Kasumi-1 (cell line): ENCODE data around the gene MMP7.
A peak's percentile ranks its signal among the peaks of the same experiment; 100 is the strongest.
"Not testable (repeated sequence)": the region's sequence is repeated elsewhere in the genome, so short reads cannot be mapped to it uniquely, and the experiment has no call there.

Experiments used
- DNase-seq, 2 experiments: peaks; one replicate each; lab custom pipeline; 2025; lab: John Stamatoyannopoulos, UW

The MMP7 gene

DNA sequence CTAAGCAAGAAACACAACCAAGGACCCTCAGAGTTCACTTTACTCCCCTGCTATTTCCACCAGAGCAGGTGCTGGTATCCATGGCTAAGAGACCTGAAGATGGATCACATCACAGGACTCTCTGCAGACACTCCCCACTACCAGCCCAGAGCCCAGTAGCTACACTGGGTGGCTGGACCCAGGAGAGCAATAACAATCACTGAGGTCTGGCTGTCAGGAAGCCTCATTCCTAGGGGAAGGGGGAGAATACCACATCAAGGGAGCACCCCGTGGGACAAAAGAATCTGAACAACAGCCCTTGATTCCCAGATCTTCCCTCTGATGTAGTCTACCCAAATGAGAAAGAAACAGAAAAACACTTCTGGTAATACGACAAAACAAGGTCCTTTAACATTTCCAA lies 9.0 kb upstream of the MMP7 start:
- DNase-seq = no peak

DNA sequence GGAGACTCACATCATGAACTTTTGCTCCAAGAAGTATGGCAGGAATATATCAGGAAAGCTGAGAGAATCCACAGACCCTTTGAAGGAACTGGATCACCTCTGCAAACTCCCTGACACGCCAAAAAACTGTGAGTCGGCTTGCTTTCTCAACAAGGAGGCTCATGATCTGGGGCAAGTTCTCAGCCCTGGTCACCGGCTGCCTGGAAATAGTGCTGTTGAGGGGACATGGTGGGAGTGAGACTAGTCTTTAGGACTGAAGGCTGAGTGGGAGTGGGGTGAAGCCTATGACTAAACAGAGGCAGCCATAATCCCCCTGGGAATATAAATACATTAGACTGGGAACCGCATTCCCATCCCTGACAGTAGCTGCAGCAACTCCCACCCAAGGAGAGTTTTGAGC lies 8.4 kb upstream of the MMP7 start:
- DNase-seq = no peak

DNA sequence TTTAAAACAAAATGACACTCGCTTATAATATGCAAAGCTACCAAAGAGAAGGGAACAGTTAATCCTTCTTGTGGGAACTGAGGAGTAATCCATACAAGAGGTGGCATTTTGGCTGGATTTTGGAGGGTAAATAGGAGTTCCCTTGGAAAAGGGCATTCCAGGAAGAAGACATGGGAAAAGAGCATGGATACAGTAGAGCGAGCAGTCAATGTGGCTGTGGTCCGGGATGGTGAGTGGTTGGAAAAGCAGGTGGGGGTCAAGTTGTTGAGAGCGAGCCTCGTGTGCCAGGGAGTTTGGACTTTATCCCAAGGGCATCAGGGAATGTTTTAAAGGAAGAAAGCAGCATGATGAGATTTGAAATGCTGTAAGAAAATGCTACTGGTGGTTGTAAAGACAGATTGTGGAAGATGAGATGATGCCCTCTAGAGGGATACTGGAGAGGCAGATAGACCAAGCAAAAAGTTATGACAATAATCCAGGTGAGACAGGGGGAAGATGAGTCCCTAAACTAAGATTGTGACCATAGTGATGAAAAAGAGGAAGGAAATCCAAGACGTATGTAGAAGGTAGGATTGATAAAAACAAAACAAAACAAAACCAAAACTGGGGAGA lies 3.8 kb upstream of the MMP7 start:
- DNase-seq = peak in 1 of 2 experiments; percentile 18

DNA sequence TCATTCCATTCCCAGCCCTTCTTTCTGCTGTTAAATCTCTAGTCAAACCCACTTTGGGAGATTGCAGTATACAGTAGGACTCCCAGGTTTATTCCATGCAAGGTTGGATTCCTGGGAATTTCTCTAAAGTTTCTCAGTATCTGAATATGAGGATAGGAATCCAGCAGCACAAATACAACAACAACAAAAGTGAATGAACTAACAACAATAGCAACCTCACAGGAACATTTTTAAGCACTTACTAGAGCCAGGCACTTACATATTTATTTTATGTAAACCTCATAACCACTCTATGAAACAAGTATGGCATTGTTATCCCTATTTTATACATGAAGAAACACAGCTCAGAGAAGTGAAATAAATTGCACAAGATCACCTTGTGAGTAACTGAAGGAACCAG lies 1.9 kb downstream of the MMP7 start:
- DNase-seq = no peak

DNA sequence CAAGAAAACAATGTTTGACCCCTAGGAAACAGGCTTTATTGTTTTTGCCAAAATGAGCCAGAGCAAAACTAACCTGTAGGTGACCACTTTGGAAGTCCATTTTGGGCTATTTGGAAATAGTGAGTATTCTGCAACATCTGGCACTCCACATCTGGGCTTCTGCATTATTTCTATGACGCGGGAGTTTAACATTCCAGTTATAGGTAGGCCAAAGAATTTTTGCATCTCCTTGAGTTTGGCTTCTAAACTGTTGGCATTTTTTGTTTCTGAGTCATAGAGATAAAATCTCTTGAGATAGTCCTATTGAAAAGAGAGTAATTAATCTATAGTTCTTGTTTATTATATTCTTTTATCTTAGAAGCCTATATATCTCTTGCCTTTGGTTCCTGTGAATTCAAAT lies 2.9 kb downstream of the MMP7 start:
- DNase-seq = no peak

DNA sequence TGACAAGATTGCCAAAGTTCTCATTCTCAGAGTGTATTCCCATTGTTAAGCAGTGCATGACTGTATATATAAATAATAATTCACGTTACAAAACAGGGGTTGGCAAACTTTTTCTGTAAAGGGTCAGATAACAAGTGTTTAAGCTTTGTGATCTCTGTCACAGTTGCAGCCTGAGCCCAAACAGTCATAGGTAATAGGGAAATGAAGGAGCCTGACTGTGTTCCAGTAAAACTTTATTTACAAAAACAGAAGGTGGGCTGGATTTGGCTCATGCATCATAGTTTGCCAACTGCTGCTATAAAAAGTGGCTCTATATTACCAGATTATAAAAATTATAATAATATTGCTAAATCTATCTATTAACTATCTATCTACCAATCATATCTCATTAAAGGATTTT lies 3.5 kb downstream of the MMP7 start:
- no peak for DNase-seq

DNA sequence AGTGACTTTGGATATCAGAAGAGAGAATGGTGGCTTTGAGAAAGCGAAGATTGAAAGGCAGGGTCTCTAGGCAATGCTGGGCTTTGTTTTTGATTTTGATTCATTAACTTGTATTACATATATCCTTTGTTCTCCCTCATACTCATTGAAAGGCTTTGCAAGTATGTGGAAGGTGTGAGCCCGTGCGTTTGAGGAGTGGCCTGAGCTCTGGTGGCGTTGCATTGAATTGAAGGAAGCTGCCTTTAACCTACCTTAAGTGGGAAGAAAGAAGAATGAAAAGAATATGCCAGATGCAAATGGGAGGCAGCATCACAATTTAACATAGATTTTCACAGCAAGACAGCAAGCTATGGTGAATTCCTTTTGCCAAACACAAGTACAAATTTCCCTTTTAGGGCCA lies 6.7 kb downstream of the MMP7 start:
- DNase-seq = no peak

DNA sequence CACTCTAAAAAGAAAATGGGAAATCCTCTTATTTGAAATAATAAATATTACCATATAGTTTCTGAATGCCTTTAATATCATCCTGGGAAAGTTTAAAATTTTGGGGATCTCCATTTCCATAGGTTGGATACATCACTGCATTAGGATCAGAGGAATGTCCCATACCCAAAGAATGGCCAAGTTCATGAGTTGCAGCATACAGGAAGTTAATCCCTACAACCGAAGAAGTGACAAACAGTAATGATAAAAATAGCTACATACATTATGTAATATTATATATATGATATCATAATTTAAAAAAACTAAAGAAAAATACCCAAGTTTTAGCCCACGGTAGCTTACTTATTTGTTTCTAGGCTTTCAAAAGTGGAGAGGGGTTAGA lies 7.4 kb downstream of the MMP7 start:
- DNase-seq = no peak

DNA sequence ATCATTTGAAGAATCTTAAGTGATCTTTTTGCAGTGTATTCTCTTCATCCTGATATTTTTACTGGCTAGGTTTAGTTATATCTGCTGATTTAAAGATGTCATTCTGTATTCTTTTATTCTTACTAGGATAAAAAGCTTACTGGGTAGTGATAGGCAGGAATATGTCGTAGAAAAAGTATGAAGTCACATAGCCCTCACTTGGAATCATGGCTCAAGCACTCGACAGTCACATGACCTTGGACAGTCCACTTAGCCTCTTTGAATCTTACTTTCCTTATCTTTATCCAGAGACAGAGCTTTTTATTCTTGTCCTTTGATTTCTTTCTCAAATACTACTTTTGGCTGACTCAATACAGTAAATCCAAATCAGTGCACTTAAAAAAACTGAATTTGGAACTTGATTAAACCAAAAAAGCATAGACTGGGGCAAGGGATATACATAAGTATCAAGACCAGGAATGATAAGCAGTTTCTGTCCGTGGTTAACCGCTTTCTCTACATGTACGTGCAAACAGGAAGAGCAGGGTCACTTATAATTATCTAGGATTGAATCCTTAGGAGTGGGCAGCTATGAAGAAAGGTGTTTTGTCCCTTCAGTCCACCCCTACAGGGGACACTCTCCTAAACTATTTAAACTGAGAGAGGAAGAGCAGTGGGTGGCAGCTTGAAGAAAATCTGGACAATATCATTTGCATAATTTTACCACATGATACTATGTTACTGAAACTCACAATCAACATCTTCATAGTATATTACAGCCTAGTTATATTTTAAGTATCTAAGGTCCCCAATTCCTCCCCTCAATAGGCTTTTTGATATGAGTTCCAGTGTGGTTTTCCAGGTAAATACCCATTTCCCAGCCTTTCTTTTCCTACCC lies 8.0 kb downstream of the MMP7 start:
- DNase-seq = no peak

DNA sequence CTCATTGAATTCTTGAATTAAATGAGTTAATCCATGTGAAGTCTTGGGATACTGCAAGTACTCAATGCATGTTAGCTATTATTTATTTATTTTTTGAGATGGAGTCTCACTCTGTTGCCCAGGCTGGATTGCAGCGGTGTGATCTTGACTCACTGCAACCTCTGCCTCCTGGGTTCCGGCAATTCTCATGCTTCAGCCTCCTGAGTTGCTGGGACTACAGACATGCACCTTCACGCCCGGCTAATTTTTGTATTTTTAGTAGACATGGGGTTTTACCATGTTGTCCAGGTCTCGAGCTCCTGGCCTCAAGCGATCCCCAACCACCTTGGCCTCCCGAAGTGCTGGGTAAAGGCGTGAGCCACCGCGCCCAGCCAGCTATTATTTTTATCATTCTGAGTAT lies 9.4 kb downstream of the MMP7 start:
- no peak for DNase-seq

DNA sequence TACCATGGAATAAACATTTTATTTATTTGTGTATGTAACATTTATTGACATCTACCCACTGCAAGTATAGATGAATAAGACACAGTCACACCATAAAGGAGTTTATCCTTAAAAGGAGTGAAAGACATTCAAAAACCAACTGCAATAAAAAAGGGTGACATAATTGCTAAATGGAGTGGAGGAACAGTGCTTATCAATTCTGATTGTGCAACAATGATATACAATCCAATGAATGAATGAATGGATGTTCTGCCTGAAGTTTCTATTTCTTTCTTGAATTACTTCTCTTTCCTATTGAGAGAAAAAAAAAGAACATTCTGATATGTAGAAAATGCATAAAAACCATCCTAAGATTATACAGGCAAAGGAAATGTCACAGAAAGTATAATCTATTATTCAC lies 10.0 kb downstream of the MMP7 start:
- no peak for DNase-seq

DNA sequence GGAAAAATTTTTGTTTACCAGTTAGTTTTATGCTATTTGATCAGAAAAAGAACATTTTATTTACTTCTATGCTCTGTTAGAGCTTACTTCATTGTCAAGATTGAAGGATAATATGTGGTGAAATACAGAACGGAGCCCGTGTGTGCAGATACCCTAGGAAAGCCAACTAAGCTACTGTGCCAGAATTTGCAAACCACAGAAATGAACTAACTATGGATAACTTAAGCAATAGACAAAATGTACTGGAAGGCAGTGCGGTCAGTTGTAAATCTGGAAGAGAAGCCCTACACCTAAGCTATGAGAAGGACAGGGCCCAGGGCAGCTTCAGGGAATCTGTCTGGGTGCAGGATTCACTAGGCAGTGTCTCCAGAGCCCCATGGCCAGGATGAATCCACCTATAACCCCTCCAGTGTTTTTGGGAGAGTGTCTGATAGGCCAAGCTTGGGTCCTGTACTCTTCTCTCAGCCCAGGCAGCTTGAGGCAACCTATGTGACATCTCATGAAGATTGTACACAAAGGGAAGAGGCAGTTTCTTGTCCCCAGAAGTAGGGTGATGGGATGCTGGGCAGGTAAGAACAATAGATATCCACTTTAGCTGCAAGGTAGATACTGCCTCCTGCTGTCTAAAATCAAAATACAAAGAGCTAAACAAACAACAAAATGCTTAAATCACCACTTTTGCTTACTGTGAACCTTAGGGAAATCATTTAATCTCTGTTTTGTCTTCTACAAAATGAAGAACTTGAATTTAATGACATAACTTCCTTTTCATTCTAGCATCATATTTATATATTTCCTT lies 12.1 kb downstream of the MMP7 start:
- no peak for DNase-seq

DNA sequence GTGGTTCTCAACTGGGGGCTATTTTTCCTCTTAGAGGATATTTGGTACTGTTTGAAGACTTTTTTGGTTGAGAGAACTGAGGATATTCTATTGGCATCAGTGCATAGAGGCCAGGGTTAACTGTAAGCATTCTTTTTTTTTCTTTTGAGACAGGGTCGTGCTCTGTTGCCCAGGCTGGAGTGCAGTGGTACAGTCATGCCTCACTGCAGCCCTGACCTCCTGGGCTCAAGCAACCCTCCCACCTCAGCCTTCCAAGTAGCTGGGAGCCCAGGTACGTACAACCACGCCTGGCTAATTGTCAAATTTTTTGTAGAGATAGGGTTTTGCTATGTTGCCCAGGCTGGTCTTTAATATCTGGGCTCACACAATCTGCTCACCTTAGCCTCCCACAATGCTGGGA lies 12.9 kb downstream of the MMP7 start:
- no peak for DNase-seq

DNA sequence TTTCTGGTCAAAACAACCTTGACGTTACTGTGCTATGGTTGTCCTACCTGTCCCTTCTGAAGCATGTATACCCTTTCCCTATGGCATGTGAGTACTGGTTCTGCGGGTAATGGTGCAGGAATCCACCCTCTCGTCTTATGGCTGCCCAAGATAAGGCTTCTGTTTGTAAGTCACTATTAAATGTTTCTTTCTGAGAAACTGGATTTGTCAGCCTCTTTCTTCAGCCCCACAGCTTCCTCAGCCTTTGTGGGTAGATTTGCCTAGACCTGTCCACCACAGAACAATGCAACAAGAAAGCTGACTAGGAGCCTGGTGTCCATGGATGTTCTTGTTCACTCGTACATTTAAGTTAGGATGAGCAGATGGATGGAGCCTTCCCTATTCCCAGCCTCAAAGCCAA lies 14.4 kb downstream of the MMP7 start:
- no peak for DNase-seq

DNA sequence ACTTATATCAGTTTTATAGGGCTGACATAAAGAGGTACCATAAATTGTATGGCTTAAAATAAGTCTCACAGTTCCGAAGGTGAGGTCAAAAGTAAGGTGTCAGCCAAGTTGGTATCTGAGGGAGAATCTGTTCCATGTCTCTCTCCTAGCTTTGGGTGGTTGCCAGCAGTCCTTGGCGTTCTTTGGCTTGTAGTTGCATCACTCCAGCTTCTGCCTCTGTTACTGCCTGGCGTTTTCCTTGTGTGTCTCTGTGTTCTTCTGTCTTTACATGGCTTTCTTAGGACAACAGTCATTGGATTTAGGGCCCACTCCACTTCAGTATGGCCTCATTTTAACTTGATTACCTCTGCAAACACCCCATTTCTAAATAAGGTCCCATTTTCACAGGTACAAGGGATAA lies 16.7 kb downstream of the MMP7 start:
- DNase-seq = no peak

DNA sequence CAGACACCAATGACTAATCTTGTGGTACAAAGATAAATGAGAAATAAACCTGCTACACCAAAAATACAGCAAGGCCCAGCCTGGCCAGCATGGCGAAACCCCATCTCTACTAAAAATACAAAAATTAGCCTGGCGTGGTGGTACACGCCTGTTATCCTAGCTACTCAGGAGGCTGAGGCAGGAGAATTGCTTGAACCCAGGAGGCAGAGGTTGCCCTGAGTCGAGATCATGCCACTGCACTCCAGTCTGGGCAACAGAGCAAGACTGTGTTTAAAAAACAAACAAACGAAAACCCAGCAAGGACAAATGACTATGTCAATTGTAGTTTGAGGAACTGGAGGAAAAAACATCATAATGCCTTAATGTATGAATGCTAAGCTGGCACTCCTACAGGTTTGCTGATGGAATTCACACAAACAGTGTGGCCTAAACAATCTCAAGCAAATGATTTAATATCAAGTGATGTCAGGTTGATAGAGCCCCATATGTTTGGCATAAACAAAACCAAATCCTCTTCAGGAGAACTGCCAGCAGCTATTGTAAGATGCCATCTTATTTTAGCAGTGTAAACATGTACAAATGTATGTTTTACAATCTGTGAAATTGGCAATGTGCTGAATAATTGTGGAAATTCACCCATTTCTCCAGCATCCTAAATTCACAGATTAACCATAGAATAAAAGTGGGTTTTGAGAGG lies 20.0 kb downstream of the MMP7 start:
- no peak for DNase-seq

DNA sequence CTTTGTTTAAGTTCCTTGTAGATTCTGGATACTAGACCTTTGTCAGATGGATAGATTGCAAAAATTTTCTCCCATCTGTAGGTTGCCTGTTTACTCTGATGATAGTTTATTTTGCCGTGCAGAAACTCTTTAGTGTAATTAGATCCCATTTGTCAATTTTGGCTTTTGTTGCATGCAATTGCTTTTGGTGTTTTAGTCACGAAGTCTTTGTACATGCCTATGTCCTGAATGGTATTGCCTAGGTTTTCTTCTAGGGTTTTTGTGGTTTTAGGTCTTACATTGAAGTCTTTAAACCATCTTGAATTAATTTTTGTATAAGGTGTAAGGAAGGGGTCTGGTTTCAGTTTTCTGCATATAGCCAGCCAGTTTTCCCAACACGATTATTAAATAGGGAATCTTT lies 27.7 kb downstream of the MMP7 start:
- not testable (repeated sequence) for DNase-seq

DNA sequence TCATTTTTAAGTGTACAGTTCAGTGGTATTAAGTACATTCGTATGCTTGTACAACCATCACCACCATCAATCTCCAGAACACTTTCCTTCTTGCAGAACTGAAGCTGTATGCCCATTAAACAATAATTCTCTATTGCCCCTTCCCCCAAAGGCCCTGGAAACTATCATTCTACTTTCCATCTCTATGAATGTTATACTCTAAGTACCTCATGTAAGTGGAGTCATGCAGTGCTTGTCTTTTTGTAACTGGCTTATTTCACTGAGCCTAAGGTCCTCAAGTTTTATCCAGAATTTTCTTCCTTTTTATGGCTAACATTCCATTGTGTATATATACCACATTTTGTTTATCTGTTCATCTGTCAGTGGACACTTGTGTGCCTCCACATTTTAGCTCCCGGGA lies 29.7 kb downstream of the MMP7 start:
- no peak for DNase-seq

DNA sequence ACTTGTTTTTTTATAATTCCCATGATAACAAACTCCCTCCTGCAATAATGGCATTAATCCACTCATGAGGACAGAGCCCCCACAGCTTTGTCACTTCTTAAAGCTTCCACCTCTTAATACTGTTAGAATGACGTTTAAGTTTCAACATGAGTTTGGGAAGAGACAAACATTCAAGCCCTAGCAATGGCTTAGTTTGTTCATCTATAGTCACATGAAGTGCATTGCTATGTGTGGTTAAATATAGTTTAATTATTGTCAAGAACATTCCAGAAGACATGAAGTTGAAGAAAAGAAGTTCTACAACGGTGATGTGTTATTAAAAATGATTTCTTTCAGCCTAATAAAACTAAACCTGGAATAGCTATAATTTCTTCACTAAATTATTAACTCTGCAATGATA lies 30.6 kb downstream of the MMP7 start:
- DNase-seq = no peak

DNA sequence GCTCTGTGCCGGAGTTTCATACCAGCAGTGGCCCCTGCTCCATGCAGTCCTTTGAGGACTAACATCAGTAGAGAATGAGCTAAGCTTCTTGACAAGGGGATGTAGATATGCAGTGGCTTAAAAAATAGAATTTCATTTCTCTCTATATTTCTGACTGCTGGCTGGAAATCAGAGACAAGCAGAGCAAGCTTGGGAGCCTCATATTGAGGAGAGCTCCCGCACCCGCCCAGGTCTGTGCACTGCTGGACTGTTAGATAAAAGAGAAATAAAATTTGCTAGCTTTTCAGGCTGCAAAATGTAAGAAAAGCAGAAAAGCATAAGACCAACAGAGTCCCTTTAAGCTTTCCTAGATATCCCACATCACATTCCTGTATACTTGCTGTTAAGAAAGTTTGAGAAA lies 31.4 kb downstream of the MMP7 start:
- no peak for DNase-seq

DNA sequence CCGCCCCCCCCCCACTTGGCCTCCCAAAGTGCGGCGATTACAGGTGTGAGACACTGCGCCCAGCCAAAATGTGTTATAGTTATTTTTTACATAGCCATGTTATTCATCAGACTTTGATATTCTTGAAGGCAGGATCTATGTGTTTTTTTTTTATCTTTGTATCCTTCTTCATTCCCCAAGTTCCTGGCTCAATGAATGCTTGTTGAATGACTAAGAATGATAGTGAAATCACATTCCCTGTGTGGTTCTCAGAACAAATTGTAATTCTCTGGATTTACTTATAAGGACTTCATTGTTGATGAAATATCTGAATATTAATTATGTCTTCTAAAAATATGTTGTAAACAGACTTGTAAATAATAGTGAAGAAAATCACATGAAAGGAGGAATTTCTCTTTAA lies 33.5 kb downstream of the MMP7 start:
- no peak for DNase-seq
